Epithelial cell of esophagus (primary cell): Measurements from ENCODE around the gene AUTS2.

Experiments used
- DNase-seq: peaks from one replicate; pipeline ENCODE4 v3.0.0; 2010; ENCODE audit warnings: low read depth
- H3K4me3 ChIP-seq: 2 replicates; pipeline ENCODE4 v1.5.1; 2011; ENCODE audit warnings: mild to moderate bottlenecking, low read length, control low read depth
- CTCF ChIP-seq: IDR thresholded peaks from 2 replicates; pipeline ENCODE4 v1.5.1; 2011; ENCODE audit warnings: low read depth, mild to moderate bottlenecking, low read length, control low read depth, inconsistent platforms; ENCODE audit not compliant: insufficient read depth; ENCODE audit errors: missing control alignments

The AUTS2 gene

GRCh38 chr7:69612981-69613380 lies 14.7 kb downstream of the AUTS2 start:
- no peak overlapping the region for H3K4me3 ChIP-seq
- no peak for DNase-seq
- TF ChIP-seq CTCF: no peak

- no peak for DNase-seq
- H3K4me3 ChIP-seq: no peak overlapping the region
- no peak for TF ChIP-seq CTCF
Observed at GRCh38 chr7:69613846-69614245, 15.6 kb downstream of the AUTS2 start.

GRCh38 chr7:69615685-69616084 lies 17.4 kb downstream of the AUTS2 start:
- DNase-seq: no peak
- TF ChIP-seq CTCF: no peak
- no peak overlapping the region for H3K4me3 ChIP-seq

DNA sequence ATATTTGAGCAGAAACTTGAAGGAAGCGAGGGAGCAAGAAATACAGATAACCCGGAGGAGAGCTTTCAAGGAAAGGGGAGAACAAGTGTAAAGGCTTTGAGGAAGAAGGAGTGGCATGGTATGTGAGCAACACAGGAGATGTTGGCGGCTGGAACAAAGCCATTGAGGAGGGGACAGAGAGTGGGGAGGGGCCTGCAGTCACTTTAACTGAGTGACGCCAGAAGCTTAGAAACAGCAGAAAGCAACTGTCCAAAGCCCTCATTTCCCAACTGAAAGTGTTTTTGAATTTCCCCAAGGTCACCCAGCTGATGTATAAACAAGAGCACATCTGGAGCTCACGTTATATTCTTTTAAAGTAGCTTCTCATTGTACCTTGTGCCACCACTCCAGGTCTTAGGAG lies 19.1 kb downstream of the AUTS2 start:
- DNase-seq: no peak
- H3K4me3 ChIP-seq: no peak overlapping the region
- no peak for TF ChIP-seq CTCF

DNA sequence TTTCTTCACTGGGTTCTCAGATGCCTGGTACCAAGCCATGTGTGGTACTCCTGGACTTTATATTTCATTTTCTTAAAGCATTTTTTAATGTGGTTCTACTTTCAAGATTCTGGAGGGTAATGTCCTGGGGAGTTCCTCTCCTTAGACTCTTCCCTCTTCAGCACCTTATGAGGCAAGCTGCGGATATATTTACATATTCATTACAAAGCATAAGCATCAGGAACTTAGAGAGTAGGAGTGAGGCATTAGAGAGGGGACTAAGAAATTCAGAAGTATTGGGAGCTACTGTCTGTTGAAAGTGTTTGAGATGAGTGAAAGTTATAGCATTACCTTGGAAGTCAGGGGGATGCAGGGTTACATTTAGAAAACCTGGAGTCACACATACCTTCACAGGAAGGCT lies 20.8 kb downstream of the AUTS2 start:
- DNase-seq: no peak
- no peak overlapping the region for H3K4me3 ChIP-seq
- no peak for TF ChIP-seq CTCF

DNA sequence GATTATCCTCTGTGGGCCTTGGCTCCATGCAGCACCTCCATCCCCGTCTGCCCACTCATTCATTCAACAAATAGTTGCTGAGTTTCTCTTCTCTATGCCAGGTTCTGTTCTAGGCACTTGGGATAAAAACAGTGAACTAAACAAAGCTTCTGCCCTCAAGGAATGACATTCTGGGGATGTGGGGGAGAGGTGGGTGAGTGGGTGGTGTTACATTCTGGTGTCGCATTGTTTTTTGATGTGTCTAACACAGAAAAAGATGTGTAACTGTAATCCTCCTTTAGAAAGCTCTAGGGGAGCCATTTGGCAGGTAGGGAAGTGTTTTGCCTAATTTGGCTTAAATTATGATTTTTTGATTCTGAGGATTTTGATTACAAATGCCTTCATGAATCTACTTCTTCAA lies 21.4 kb downstream of the AUTS2 start:
- no peak for DNase-seq
- no peak for TF ChIP-seq CTCF
- no peak overlapping the region for H3K4me3 ChIP-seq

DNA sequence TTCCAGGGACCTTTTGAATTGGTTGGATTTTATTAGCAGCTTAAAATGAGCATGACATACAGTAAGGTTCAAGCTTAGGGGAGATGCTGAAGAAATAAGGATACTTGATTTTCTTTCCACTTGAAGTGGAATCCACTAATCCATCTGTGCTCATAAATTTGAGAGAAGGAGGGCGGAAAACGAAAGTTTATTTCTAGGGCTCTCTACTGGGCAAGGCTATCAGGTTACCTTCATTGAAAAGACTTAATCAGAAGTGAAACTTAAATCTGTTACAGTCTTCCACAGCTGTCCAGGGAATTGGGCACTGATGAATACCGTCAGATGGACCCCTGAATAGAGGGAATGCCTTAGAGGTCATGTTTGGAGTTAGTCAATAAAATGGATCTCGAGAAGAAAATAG lies 21.8 kb downstream of the AUTS2 start:
- no peak overlapping the region for H3K4me3 ChIP-seq
- no peak for TF ChIP-seq CTCF
- DNase-seq: no peak
